Measurements from ENCODE around the gene RRP1. TPM values are rescaled to one million over a fixed set of nuclear protein-coding genes. Genes with fewer than 3 reads are reported as not detected.

RRP1 gene
- total and polyA plus RNA-seq, 2 of the 13 experiments (the other 11 are each of a cell fraction or from before 2014, with no cell fraction given), result 20.1 to 35.1 TPM

- BruUV-seq (replicated peaks), result no TSS peak
- no peak for DNase-seq (ENCODE audit: low spot score)
- Histone ChIP-seq H3K9me3 (ENCODE audit: low read length) (no peaks in the 10 kb centered on the region), H3K9ac (ENCODE audit: insufficient read depth, low read depth, low read length) (no peak overlapping the region), H2AFZ (ENCODE audit: low read length) (no peak overlapping the region), H3K79me2 (ENCODE audit: insufficient read depth, low read length) (no peaks in the 10 kb centered on the region), H3K27ac (ENCODE audit: extremely low read length, insufficient read depth, low read length) (no peak overlapping the region), H3K4me1 (ENCODE audit: insufficient read depth, low read length) (peaks cover 3% of the 10 kb centered on the region), H4K20me1 (ENCODE audit: insufficient read depth, low read length) (no peaks in the 10 kb centered on the region), H3K4me2 (ENCODE audit: low read depth, low read length) (no peak overlapping the region), H3K36me3 (replicated peaks in 1 of 2; ENCODE audit: control insufficient read depth in 1 of 2, insufficient read depth in 2 of 2, low read length in 2 of 2) (no peaks in the 10 kb centered on the region), H3K4me3 (replicated peaks in 1 of 3; ENCODE audit: insufficient read depth in 1 of 3, low read depth in 2 of 3, low read length in 3 of 3) (no peak overlapping the region), H3K27me3 (ENCODE audit: control insufficient read depth in 1 of 2, insufficient read depth in 2 of 2, low read length in 2 of 2) (peaks cover 4 to 7% of the 10 kb centered on the region in 2 experiments; a peak in 4 of 5 replicates)
- ChIA-PET CTCF (ENCODE audit: low intra/inter-chr PET ratio, low total read pairs) (no interaction called here), POLR2A (interaction anchor here (1.3 kb wide), 1 partner anchor 13 kb away, joined by 3 read pairs; no protein-coding TSS in a partner anchor)
- FAIRE-seq, result no peak
- no peak for ATAC-seq
- in situ Hi-C loops (cut with HindIII; ENCODE audit: extremely low pct_ligation_motif_present, low pct_unique_long_range_greater_than_20kb) (no loop called here), intact Hi-C loops (cut with micrococcal nuclease; ENCODE audit: unreplicated experiment) (no loop called here)
- TF ChIP-seq TOPORS (CRISPR knock-in tag; IDR thresholded peaks at IDR 0.05) (no peak), ZNF589 (CRISPR knock-in tag; conservative IDR thresholded peaks at IDR 0.05) (no peak), HCFC1 (IDR thresholded peaks at IDR 0.05; ENCODE audit: low read depth, low read length) (no peak), NFATC3 (CRISPR knock-in tag; IDR thresholded peaks at IDR 0.05) (no peak), ZSCAN25 (CRISPR knock-in tag; IDR thresholded peaks at IDR 0.05) (no peak), ZNF337 (CRISPR knock-in tag; IDR thresholded peaks at IDR 0.05; ENCODE audit: borderline replicate concordance, low read depth) (no peak), ZNF720 (CRISPR knock-in tag; IDR thresholded peaks at IDR 0.05) (no peak), RAD51 (IDR thresholded peaks at IDR 0.05; ENCODE audit: borderline replicate concordance) (no peak), ZNF333 (CRISPR knock-in tag; IDR thresholded peaks at IDR 0.05; ENCODE audit: borderline replicate concordance) (no peak), ZNF547 (CRISPR knock-in tag; IDR thresholded peaks at IDR 0.05) (no peak), SKIL (CRISPR knock-in tag; IDR thresholded peaks at IDR 0.05; ENCODE audit: borderline replicate concordance) (no peak), ZBTB7A (CRISPR knock-in tag; IDR thresholded peaks at IDR 0.05) (no peak)
- WGBS (ENCODE audit: low lambda C conversion rate), result 51% methylated on average over 6 of the region's 10 CpGs
These were observed 59.4 kb downstream of the RRP1 start for GRCh38 chr21:43848771-43849170.
